Measurements from ENCODE around the gene ZNF444. TPM values are rescaled to one million over a fixed set of nuclear protein-coding genes. Genes with fewer than 3 reads are reported as not detected.
"Not testable (repeated sequence)": the region's sequence is repeated elsewhere in the genome, so short reads cannot be mapped to it uniquely, and the experiment has no call there.

Gene ZNF444
- polyA plus RNA-seq, 3 donors = 2.7 to 6.9 (median 3.5) TPM

GRCh38 chr19:56174086-56174485, 33.0 kb downstream of the ZNF444 start:
- H3K27ac Mint-ChIP-seq = no peak overlapping the region
- DNase-seq = no peak
- no peak overlapping the region for H2AFZ ChIP-seq (ENCODE audit: insufficient read depth, low read depth, low read length, poor library complexity, severe bottlenecking)
- TF ChIP-seq CTCF (IDR thresholded peaks at IDR 0.05) = no peak
- no peaks in the 10 kb centered on the region for H3K4me1 ChIP-seq (ENCODE audit: control insufficient read depth in 1 of 2, insufficient read depth in 2 of 2, low read length in 2 of 2)
- H3K27me3 Mint-ChIP-seq (ENCODE audit: low read depth in 3 of 3) = peaks cover 8 to 12% (median 10%) of the 10 kb centered on the region in 3 donors
- H3K9ac ChIP-seq (ENCODE audit: insufficient read depth, low read length, poor library complexity, severe bottlenecking) = no peak overlapping the region
- H3K27ac ChIP-seq (ENCODE audit: low read depth in 1 of 2, low read length in 2 of 2) = no peak overlapping the region
- no peaks in the 10 kb centered on the region for H3K36me3 Mint-ChIP-seq
- WGBS (ENCODE audit: insufficient coverage) = 75% methylated on average over 5 of the region's 9 CpGs
- H3K4me2 ChIP-seq (replicated peaks; ENCODE audit: extremely low read depth, low read length, poor library complexity, severe bottlenecking) = no peak overlapping the region
- H3K79me2 ChIP-seq (ENCODE audit: insufficient read depth, low read length) = no peaks in the 10 kb centered on the region
- no peaks in the 10 kb centered on the region for H3K36me3 ChIP-seq (replicated peaks in 1 of 2; ENCODE audit: control insufficient read depth in 1 of 2, insufficient read depth in 2 of 2, low read length in 2 of 2)
- no peaks in the 10 kb centered on the region for H3K9me3 ChIP-seq (replicated peaks in 1 of 2; ENCODE audit: control insufficient read depth in 1 of 2, insufficient read depth in 1 of 2, low read length in 2 of 2)
- no peaks in the 10 kb centered on the region for H4K20me1 ChIP-seq (ENCODE audit: insufficient read depth, low read length)
- H3K9me3 Mint-ChIP-seq = peaks cover 0 to 5% (median 0%) of the 10 kb centered on the region in 7 donors
- H3K4me3 ChIP-seq (replicated peaks in 1 of 3; ENCODE audit: low read depth in 2 of 3, low read length in 3 of 3) = no peak overlapping the region
- H3K4me3 Mint-ChIP-seq = no peak overlapping the region
- intact Hi-C loops (cut with micrococcal nuclease) = no loop called here
- H3K4me1 Mint-ChIP-seq = peaks cover 2% of the 10 kb centered on the region
- no peaks in the 10 kb centered on the region for H3K27me3 ChIP-seq (ENCODE audit: control insufficient read depth in 2 of 2, insufficient read depth in 2 of 2, low read length in 2 of 2)

GRCh38 chr19:56174550-56174949, 33.5 kb downstream of the ZNF444 start:
- peaks cover 0 to 4% (median 0%) of the 10 kb centered on the region in 7 donors for H3K9me3 Mint-ChIP-seq
- H3K36me3 Mint-ChIP-seq = no peaks in the 10 kb centered on the region
- peaks cover 2% of the 10 kb centered on the region for H3K4me1 Mint-ChIP-seq
- intact Hi-C loops (cut with micrococcal nuclease) = no loop called here
- Histone ChIP-seq H3K27me3 (ENCODE audit: control insufficient read depth in 2 of 2, insufficient read depth in 2 of 2, low read length in 2 of 2) (no peaks in the 10 kb centered on the region), H4K20me1 (ENCODE audit: insufficient read depth, low read length) (no peaks in the 10 kb centered on the region), H3K9me3 (replicated peaks in 1 of 2; ENCODE audit: control insufficient read depth in 1 of 2, insufficient read depth in 1 of 2, low read length in 2 of 2) (no peaks in the 10 kb centered on the region), H3K27ac (ENCODE audit: low read depth in 1 of 2, low read length in 2 of 2) (no peak overlapping the region), H3K9ac (ENCODE audit: insufficient read depth, low read length, poor library complexity, severe bottlenecking) (no peak overlapping the region), H2AFZ (ENCODE audit: insufficient read depth, low read depth, low read length, poor library complexity, severe bottlenecking) (no peak overlapping the region), H3K79me2 (ENCODE audit: insufficient read depth, low read length) (no peaks in the 10 kb centered on the region), H3K4me3 (replicated peaks in 1 of 3; ENCODE audit: low read depth in 2 of 3, low read length in 3 of 3) (no peak overlapping the region), H3K4me1 (ENCODE audit: control insufficient read depth in 1 of 2, insufficient read depth in 2 of 2, low read length in 2 of 2) (no peaks in the 10 kb centered on the region), H3K4me2 (replicated peaks; ENCODE audit: extremely low read depth, low read length, poor library complexity, severe bottlenecking) (no peak overlapping the region), H3K36me3 (replicated peaks in 1 of 2; ENCODE audit: control insufficient read depth in 1 of 2, insufficient read depth in 2 of 2, low read length in 2 of 2) (no peaks in the 10 kb centered on the region)
- WGBS (ENCODE audit: insufficient coverage) = 56% methylated on average over 5 of the region's 11 CpGs
- peak overlapping the region in 1 of 7 donors; percentile 72 for H3K27ac Mint-ChIP-seq
- peaks cover 7 to 12% (median 8%) of the 10 kb centered on the region in 3 donors for H3K27me3 Mint-ChIP-seq (ENCODE audit: low read depth in 3 of 3)
- H3K4me3 Mint-ChIP-seq = no peak overlapping the region
- no peak for TF ChIP-seq CTCF (IDR thresholded peaks at IDR 0.05)
- DNase-seq = no peak

- H3K27ac Mint-ChIP-seq; H4K20me1 ChIP-seq (ENCODE audit: insufficient read depth, low read length); H3K4me3 ChIP-seq (replicated peaks in 1 of 3; ENCODE audit: low read depth in 2 of 3, low read length in 3 of 3); intact Hi-C loops (cut with micrococcal nuclease); H2AFZ ChIP-seq (ENCODE audit: insufficient read depth, low read depth, low read length, poor library complexity, severe bottlenecking); H3K27ac ChIP-seq (ENCODE audit: low read depth in 1 of 2, low read length in 2 of 2); H3K9ac ChIP-seq (ENCODE audit: insufficient read depth, low read length, poor library complexity, severe bottlenecking); H3K9me3 ChIP-seq (replicated peaks in 1 of 2; ENCODE audit: control insufficient read depth in 1 of 2, insufficient read depth in 1 of 2, low read length in 2 of 2); H3K36me3 ChIP-seq (replicated peaks in 1 of 2; ENCODE audit: control insufficient read depth in 1 of 2, insufficient read depth in 2 of 2, low read length in 2 of 2); DNase-seq; H3K27me3 ChIP-seq (ENCODE audit: control insufficient read depth in 2 of 2, insufficient read depth in 2 of 2, low read length in 2 of 2); H3K4me1 ChIP-seq (ENCODE audit: control insufficient read depth in 1 of 2, insufficient read depth in 2 of 2, low read length in 2 of 2); H3K9me3 Mint-ChIP-seq; H3K79me2 ChIP-seq (ENCODE audit: insufficient read depth, low read length); H3K4me3 Mint-ChIP-seq; H3K4me1 Mint-ChIP-seq; H3K36me3 Mint-ChIP-seq; H3K4me2 ChIP-seq (replicated peaks; ENCODE audit: extremely low read depth, low read length, poor library complexity, severe bottlenecking): not testable (repeated sequence)
- 89% methylated on average over 13 of the region's 15 CpGs for WGBS (ENCODE audit: insufficient coverage)
- H3K27me3 Mint-ChIP-seq (ENCODE audit: low read depth in 3 of 3) = peaks cover 8 to 13% (median 9%) of the 10 kb centered on the region in 3 donors
Observed at GRCh38 chr19:56175861-56176307, 34.8 kb downstream of the ZNF444 start, which contains the start of gene GALP. GALP (plus strand) TSS chr19:56176008; CDS start chr19:56177109, 1,101 bp downstream.
